Liver (tissue), 9 donors: ENCODE data around the gene DUSP10. TPM values are rescaled to one million over a fixed set of nuclear protein-coding genes. Genes with fewer than 3 reads are reported as not detected.
A peak's percentile ranks its signal among the peaks of the same experiment; 100 is the strongest.

Source experiments
- DNase-seq: peaks from one replicate; pipeline ENCODE4 v3.0.0-alpha.2; 2017; ENCODE audit warnings: low spot score
- H3K27ac ChIP-seq, 2 donors: one replicate each; pipeline ENCODE4 v1.7.0; 2013; ENCODE audit warnings: inconsistent platforms in 2 of 2, low read length in 2 of 2, control low read depth in 1 of 2, low read depth in 1 of 2, mild to moderate bottlenecking in 1 of 2
- H3K27me3 ChIP-seq, 4 donors: one replicate each; pipeline versions ENCODE4 v1.6.1 to v1.7.0; 2013; ENCODE audit warnings: low read length in 3 of 4, inconsistent platforms in 1 of 4, mild to moderate bottlenecking in 1 of 4, moderate library complexity in 1 of 4; ENCODE audit not compliant: control insufficient read depth in 4 of 4, insufficient read depth in 4 of 4
- H3K36me3 ChIP-seq, 4 donors: one replicate each; pipeline versions ENCODE4 v1.6.1 to v1.7.0; 2013; ENCODE audit warnings: low read length in 3 of 4, mild to moderate bottlenecking in 3 of 4, low read depth in 1 of 4, moderate library complexity in 1 of 4; ENCODE audit not compliant: control insufficient read depth in 4 of 4, insufficient read depth in 3 of 4
- H3K4me1 ChIP-seq, 4 donors: one replicate each; pipeline versions ENCODE4 v1.6.1 to v1.7.0; 2013; ENCODE audit warnings: low read length in 3 of 4, mild to moderate bottlenecking in 3 of 4, moderate library complexity in 1 of 4; ENCODE audit not compliant: control insufficient read depth in 4 of 4, insufficient read depth in 4 of 4
- H3K4me3 ChIP-seq, 3 donors: one replicate each; pipeline versions ENCODE4 v1.6.1 to v1.7.0; 2013; ENCODE audit warnings: low read length in 3 of 3, control low read depth in 1 of 3, low read depth in 1 of 3, mild to moderate bottlenecking in 1 of 3
- H3K9ac ChIP-seq, 2 donors: one replicate each; pipeline ENCODE4 v1.7.0; 2013; ENCODE audit warnings: low read length in 2 of 2, mild to moderate bottlenecking in 2 of 2, moderate library complexity in 2 of 2, control low read depth in 1 of 2, low read depth in 1 of 2
- H3K9me3 ChIP-seq, 4 donors: one replicate each; pipeline versions ENCODE4 v1.6.1 to v1.7.0; 2013; ENCODE audit warnings: low read length in 3 of 4; ENCODE audit not compliant: control insufficient read depth in 4 of 4
- EGR1 ChIP-seq, 2 donors: IDR thresholded peaks; 2 replicates each; pipeline ENCODE4 v1.6.1; 2016 to 2018; ENCODE audit warnings: antibody characterized with exemption in 2 of 2, low read depth in 2 of 2
- FOXA1 ChIP-seq: IDR thresholded peaks from 2 replicates; pipeline ENCODE4 v1.6.1; 2016; ENCODE audit warnings: antibody characterized with exemption
- FOXA2 ChIP-seq: IDR thresholded peaks from 2 replicates; pipeline ENCODE4 v1.6.1; 2016; ENCODE audit warnings: antibody characterized with exemption
- GABPA ChIP-seq, 2 donors: IDR thresholded peaks in 1 of 2; conservative IDR thresholded peaks in 1 of 2; 2 replicates each; pipeline ENCODE4 v1.6.1; 2016; ENCODE audit warnings: antibody characterized with exemption in 2 of 2, mild to moderate bottlenecking in 1 of 2, moderate library complexity in 1 of 2
- HNF4A ChIP-seq, 2 donors: conservative IDR thresholded peaks; 2 replicates each; pipeline ENCODE4 v1.6.1; 2016; ENCODE audit warnings: antibody characterized with exemption in 2 of 2, mild to moderate bottlenecking in 2 of 2
- HNF4G ChIP-seq: IDR thresholded peaks from 2 replicates; pipeline ENCODE4 v1.6.1; 2016; ENCODE audit warnings: antibody characterized with exemption
- JUND ChIP-seq, 2 donors: IDR thresholded peaks; 2 replicates each; pipeline ENCODE4 v1.6.1; 2016; ENCODE audit warnings: antibody characterized with exemption in 2 of 2
- NR2F2 ChIP-seq: IDR thresholded peaks from 2 replicates; pipeline ENCODE4 v1.6.1; 2016; ENCODE audit warnings: antibody characterized with exemption
- RAD21 ChIP-seq, 2 donors: IDR thresholded peaks; 2 replicates each; pipeline ENCODE4 v1.6.1; 2016; ENCODE audit warnings: antibody characterized with exemption in 2 of 2, mild to moderate bottlenecking in 2 of 2
- RXRA ChIP-seq, 2 donors: IDR thresholded peaks; 2 replicates each; pipeline ENCODE4 v1.6.1; 2017 to 2018; ENCODE audit warnings: antibody characterized with exemption in 2 of 2, mild to moderate bottlenecking in 1 of 2
- SP1 ChIP-seq: IDR thresholded peaks from 2 replicates; pipeline ENCODE4 v1.6.1; 2018; ENCODE audit warnings: antibody characterized with exemption, mild to moderate bottlenecking
- TAF1 ChIP-seq: conservative IDR thresholded peaks from 2 replicates; pipeline ENCODE4 v1.6.1; 2016; ENCODE audit warnings: antibody characterized with exemption, mild to moderate bottlenecking
- YY1 ChIP-seq: IDR thresholded peaks from 2 replicates; pipeline ENCODE4 v1.6.1; 2016; ENCODE audit warnings: antibody characterized with exemption, mild to moderate bottlenecking
- WGBS: extraction: QIAGEN DNeasy Blood & Tissue Kit; methylation state at CpG from one replicate; pipeline ENCODE4 v1.1.7; 2013; 5-methylcytosine and 5-hydroxymethylcytosine counted together
- polyA plus RNA-seq, 2 donors: library from polyadenylated mRNA; stranded (reverse) in 1 of 2; unstranded in 1 of 2; fragments of 200-250 nt in 1 of 2; fragments of >200 nt in 1 of 2; fragmentation: Nextera tagmentation in 1 of 2; extraction: Ambion mirVana in 1 of 2; gene quantifications; one replicate each; pipeline versions ENCODE4 v1.2.1 to v1.2.3, GENCODE V29; 2013 to 2015
- total RNA-seq, 2 donors: library from RNA; depleted of rRNA; stranded (reverse); fragments of >200 nt; gene quantifications; one replicate each; pipeline ENCODE4 v1.2.3, GENCODE V29; 2014
- TF ChIP-seq, protein P1 (sequence below): IDR thresholded peaks from 2 replicates; pipeline ENCODE4 v1.6.1; 2016; ENCODE audit warnings: antibody characterized with exemption
- TF ChIP-seq, protein P2 (sequence below): IDR thresholded peaks from 2 replicates; pipeline ENCODE4 v1.6.1; 2016; ENCODE audit warnings: antibody characterized with exemption
- TF ChIP-seq, protein P3 (sequence below): fragments of 150-350 bp; IDR thresholded peaks from 2 replicates; pipeline ENCODE4 v1.5.1; 2017; ENCODE audit warnings: improper control_type of control experiment, low read depth, low read length; ENCODE audit not compliant: missing input control
- TF ChIP-seq, protein P4 (sequence below): IDR thresholded peaks from 2 replicates; pipeline ENCODE4 v1.6.1; 2016; ENCODE audit warnings: antibody characterized with exemption
- TF ChIP-seq, protein P5 (sequence below): IDR thresholded peaks from 2 replicates; pipeline ENCODE4 v1.6.1; 2016; ENCODE audit warnings: antibody characterized with exemption, mild to moderate bottlenecking
- donor health status: healthy.
- donor health status: healthy.
- donor health status: healthy.
- donor health status: healthy.
- donor health status: healthy.

The DUSP10 gene
- total and polyA plus RNA-seq, 4 donors: 6.7 to 15.4 (median 10.7) TPM

DNA sequence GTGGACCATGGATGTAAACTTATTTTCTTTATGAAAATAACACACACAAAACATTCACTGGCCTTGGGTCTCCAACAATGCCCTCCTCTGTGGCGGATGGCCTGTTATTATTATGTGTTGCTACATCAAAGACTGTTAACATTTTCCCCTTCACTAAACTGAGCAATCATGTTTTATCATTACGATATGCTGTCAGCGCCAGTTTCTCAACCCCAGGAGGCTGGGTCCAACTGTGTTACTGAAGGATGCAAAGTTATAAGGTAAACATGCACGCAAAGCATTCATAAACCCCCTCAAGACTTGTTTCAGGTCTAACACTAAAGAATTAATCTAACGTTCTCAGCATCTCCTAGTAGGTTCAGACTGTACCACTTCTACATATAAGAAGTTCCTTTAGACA is 6.0 kb upstream of the DUSP10 start (continued):
- TF ChIP-seq, protein P1, sequence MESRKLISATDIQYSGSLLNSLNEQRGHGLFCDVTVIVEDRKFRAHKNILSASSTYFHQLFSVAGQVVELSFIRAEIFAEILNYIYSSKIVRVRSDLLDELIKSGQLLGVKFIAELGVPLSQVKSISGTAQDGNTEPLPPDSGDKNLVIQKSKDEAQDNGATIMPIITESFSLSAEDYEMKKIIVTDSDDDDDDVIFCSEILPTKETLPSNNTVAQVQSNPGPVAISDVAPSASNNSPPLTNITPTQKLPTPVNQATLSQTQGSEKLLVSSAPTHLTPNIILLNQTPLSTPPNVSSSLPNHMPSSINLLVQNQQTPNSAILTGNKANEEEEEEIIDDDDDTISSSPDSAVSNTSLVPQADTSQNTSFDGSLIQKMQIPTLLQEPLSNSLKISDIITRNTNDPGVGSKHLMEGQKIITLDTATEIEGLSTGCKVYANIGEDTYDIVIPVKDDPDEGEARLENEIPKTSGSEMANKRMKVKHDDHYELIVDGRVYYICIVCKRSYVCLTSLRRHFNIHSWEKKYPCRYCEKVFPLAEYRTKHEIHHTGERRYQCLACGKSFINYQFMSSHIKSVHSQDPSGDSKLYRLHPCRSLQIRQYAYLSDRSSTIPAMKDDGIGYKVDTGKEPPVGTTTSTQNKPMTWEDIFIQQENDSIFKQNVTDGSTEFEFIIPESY: no peak
- TF ChIP-seq NR2F2 (no peak), TAF1 (no peak), YY1 (no peak)
- TF ChIP-seq, protein P2, sequence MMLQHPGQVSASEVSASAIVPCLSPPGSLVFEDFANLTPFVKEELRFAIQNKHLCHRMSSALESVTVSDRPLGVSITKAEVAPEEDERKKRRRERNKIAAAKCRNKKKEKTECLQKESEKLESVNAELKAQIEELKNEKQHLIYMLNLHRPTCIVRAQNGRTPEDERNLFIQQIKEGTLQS: no peak

DNA sequence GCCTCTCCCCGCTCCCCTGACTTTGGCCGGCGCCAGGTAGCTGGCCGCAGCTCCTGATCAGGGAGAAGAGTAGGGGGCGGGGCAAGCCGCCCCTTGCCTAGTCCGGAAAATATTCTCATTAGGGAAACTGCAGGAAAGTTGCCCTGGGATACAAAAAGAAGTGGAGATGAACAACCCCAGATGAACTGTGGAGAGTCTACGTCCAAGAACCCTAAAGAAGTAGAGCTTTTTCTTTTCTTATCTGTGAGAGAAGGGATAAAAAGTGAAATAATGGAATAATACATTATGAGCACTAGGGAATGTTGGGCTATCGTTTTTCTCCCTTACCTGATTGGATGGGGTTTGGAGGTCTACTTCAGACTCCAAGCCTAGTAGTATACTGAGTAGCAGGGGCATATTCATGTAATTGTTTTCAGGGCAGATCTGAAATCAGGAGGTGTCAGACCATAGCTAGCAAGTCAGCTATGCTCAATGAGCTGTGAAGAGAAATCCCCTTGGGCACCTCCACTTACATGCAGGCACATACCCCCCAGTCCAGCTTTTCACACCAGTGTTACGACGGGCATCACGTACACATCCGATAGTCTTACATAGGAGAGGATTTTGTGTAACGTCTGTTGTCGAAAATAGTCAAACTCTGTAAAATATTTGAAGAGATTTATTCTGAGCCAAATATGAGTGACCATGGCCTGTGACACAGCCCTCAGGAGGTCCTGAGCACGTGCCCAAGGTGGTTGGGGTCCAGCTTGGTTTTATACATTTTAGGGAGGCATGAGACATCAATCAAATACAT is 1.7 kb upstream of the DUSP10 start:
- WGBS: 36% methylated on average over 16 of the region's 16 CpGs
- peak overlapping the region; percentile 70 to 95 for H3K9ac ChIP-seq
- H3K9me3 ChIP-seq: no peaks in the 10 kb centered on the region
- peak overlapping the region; percentile 96 to 99 for H3K27ac ChIP-seq
- peaks cover 5 to 22% (median 10%) of the 10 kb centered on the region in 4 donors for H3K4me1 ChIP-seq
- peak overlapping the region; percentile 18 to 82 (median 65) for H3K4me3 ChIP-seq
- H3K36me3 ChIP-seq: peaks cover 0 to 10% (median under 1%) of the 10 kb centered on the region in 4 donors
- no peak for TF ChIP-seq FOXA2
- no peak for TF ChIP-seq SP1
- TF ChIP-seq, protein P3, sequence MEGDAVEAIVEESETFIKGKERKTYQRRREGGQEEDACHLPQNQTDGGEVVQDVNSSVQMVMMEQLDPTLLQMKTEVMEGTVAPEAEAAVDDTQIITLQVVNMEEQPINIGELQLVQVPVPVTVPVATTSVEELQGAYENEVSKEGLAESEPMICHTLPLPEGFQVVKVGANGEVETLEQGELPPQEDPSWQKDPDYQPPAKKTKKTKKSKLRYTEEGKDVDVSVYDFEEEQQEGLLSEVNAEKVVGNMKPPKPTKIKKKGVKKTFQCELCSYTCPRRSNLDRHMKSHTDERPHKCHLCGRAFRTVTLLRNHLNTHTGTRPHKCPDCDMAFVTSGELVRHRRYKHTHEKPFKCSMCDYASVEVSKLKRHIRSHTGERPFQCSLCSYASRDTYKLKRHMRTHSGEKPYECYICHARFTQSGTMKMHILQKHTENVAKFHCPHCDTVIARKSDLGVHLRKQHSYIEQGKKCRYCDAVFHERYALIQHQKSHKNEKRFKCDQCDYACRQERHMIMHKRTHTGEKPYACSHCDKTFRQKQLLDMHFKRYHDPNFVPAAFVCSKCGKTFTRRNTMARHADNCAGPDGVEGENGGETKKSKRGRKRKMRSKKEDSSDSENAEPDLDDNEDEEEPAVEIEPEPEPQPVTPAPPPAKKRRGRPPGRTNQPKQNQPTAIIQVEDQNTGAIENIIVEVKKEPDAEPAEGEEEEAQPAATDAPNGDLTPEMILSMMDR: no peak
- TF ChIP-seq TAF1: peak; percentile 63
- TF ChIP-seq YY1: no peak
- TF ChIP-seq RAD21 (IDR thresholded peaks at IDR 0.05): peak; percentile 38 to 42
- TF ChIP-seq JUND (IDR thresholded peaks at IDR 0.05): no peak
- TF ChIP-seq, protein P2: no peak
- TF ChIP-seq, protein P4, sequence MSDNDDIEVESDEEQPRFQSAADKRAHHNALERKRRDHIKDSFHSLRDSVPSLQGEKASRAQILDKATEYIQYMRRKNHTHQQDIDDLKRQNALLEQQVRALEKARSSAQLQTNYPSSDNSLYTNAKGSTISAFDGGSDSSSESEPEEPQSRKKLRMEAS: no peak
- TF ChIP-seq RXRA (IDR thresholded peaks at IDR 0.05): no peak
- TF ChIP-seq, protein P5, sequence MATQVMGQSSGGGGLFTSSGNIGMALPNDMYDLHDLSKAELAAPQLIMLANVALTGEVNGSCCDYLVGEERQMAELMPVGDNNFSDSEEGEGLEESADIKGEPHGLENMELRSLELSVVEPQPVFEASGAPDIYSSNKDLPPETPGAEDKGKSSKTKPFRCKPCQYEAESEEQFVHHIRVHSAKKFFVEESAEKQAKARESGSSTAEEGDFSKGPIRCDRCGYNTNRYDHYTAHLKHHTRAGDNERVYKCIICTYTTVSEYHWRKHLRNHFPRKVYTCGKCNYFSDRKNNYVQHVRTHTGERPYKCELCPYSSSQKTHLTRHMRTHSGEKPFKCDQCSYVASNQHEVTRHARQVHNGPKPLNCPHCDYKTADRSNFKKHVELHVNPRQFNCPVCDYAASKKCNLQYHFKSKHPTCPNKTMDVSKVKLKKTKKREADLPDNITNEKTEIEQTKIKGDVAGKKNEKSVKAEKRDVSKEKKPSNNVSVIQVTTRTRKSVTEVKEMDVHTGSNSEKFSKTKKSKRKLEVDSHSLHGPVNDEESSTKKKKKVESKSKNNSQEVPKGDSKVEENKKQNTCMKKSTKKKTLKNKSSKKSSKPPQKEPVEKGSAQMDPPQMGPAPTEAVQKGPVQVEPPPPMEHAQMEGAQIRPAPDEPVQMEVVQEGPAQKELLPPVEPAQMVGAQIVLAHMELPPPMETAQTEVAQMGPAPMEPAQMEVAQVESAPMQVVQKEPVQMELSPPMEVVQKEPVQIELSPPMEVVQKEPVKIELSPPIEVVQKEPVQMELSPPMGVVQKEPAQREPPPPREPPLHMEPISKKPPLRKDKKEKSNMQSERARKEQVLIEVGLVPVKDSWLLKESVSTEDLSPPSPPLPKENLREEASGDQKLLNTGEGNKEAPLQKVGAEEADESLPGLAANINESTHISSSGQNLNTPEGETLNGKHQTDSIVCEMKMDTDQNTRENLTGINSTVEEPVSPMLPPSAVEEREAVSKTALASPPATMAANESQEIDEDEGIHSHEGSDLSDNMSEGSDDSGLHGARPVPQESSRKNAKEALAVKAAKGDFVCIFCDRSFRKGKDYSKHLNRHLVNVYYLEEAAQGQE: no peak
- no peak for TF ChIP-seq FOXA1
- no peak for TF ChIP-seq NR2F2
- no peak for TF ChIP-seq HNF4G
- TF ChIP-seq GABPA (IDR thresholded peaks at IDR 0.05 in 1 of 2, conservative IDR thresholded peaks at IDR 0.05 in 1 of 2): no peak
- TF ChIP-seq EGR1 (IDR thresholded peaks at IDR 0.05; ENCODE audit: low read depth in 2 of 2): peak in 1 of 2 donors; percentile 11
- TF ChIP-seq, protein P1: no peak
- no peak for TF ChIP-seq HNF4A (conservative IDR thresholded peaks at IDR 0.05)
- no peaks in the 10 kb centered on the region for H3K27me3 ChIP-seq
- DNase-seq: no peak
